ENCODE data around the gene EFCAB8.

EFCAB8 gene

GRCh38 chr20:32969356-32970114 is 110.8 kb downstream of the EFCAB8 start:
- Histone ChIP-seq H3K27ac (replicated peaks; ENCODE audit: low read length) (no peak overlapping the region), H3K23ac (ENCODE audit: low read depth, low read length, poor library complexity) (peak overlapping the region; percentile 44), H4K91ac (ENCODE audit: low read depth, low read length, poor library complexity) (peak overlapping the region; percentile 9), H3K27me3 (ENCODE audit: control insufficient read depth in 3 of 3, insufficient read depth in 3 of 3, low read depth in 1 of 3, low read length in 3 of 3) (peaks cover 0 to 6% (median 0%) of the 10 kb centered on the region in 3 experiments), H3K4me3 (ENCODE audit: low read length in 2 of 2) (no peak overlapping the region), H3K14ac (ENCODE audit: low read length) (peak overlapping the region; percentile 11), H3K18ac (ENCODE audit: low read length) (peak overlapping the region; percentile 53), H2BK15ac (ENCODE audit: low read length) (peak overlapping the region; percentile 53), H3K4ac (ENCODE audit: low read length) (peak overlapping the region; percentile 10), H2AFZ (ENCODE audit: low read length) (no peak overlapping the region), H3K4me1 (ENCODE audit: control insufficient read depth in 2 of 2, insufficient read depth in 1 of 2, low read depth in 1 of 2, low read length in 2 of 2) (peaks cover 17 to 18% of the 10 kb centered on the region in 2 donors), H3K79me1 (ENCODE audit: low read depth, low read length) (no peaks in the 10 kb centered on the region), H4K8ac (ENCODE audit: low read depth, low read length) (no peak overlapping the region), H2BK5ac (ENCODE audit: low read length) (peak overlapping the region; percentile 40), H3K4me2 (ENCODE audit: insufficient read depth, low read length, poor library complexity, severe bottlenecking) (no peak overlapping the region), H2BK120ac (ENCODE audit: low read depth, low read length) (peak overlapping the region; percentile 29), H2BK12ac (ENCODE audit: low read length) (no peak overlapping the region), H3K36me3 (replicated peaks in 1 of 2; ENCODE audit: control insufficient read depth in 2 of 2, insufficient read depth in 2 of 2, low read length in 2 of 2) (no peaks in the 10 kb centered on the region), H3K9ac (ENCODE audit: low read depth, low read length, poor library complexity) (peak overlapping the region; percentile 46), H2AK5ac (ENCODE audit: low read depth, low read length) (peak overlapping the region; percentile 96), H3K9me3 (replicated peaks in 1 of 2; ENCODE audit: control insufficient read depth in 2 of 2, insufficient read depth in 1 of 2, low read depth in 1 of 2, low read length in 2 of 2) (no peaks in the 10 kb centered on the region)
- no peak for DNase-seq (ENCODE audit: low spot score)
- no CpG with 5 or more reads among the region's 13 CpGs for WGBS, 2 donors (ENCODE audit: extremely low coverage in 2 of 2, insufficient read length in 2 of 2, insufficient replicate concordance in 1 of 2)

DNA sequence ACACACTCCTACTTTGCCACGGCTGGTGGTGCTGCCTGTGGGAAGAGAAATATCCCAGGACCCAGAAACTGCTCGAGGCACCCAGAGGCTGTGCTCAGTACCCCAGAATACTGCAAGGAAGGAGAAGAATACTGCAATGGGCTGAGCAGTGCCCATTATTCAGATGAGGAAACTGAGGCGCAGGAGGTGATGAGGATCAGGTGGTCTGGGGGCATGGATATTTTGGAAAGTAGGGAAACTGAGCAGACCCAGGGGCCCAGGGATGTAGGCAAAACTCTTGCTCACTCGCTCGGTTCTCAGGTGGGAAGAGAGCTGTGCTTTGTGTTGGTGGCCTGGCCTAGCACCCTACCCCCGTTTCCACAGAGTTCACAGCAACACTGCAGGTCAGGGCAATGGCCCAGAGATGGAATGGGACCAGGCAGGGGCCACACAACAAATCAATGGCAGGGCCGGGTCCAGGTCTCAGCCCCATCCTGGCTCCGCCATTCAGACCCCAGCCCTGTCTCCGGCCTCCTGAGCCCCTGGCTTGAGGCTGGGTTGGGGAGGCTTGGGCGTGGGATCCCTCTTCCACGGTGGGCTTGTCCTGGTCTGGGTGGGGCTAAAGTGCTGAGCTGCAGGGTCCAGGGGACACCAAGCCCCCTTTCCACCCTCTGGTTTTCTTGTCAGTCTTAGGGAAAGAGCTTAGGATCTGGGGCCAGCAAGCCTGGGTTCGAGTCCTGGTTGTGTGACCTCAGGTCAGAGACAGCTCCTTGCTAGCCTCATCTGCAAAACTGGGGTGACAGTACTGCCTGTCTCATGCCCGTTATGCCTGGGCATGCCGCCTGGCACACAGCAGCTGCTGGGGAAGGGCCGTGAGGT is 111.6 kb downstream of the EFCAB8 start:
- no peak overlapping the region for H2BK12ac ChIP-seq (ENCODE audit: low read length)
- H4K8ac ChIP-seq (ENCODE audit: low read depth, low read length) = no peak overlapping the region
- WGBS, 2 donors (ENCODE audit: extremely low coverage in 2 of 2, insufficient read length in 2 of 2, insufficient replicate concordance in 1 of 2) = no CpG with 5 or more reads among the region's 15 CpGs
- H3K36me3 ChIP-seq (replicated peaks in 1 of 2; ENCODE audit: control insufficient read depth in 2 of 2, insufficient read depth in 2 of 2, low read length in 2 of 2) = no peaks in the 10 kb centered on the region
- H2BK120ac ChIP-seq (ENCODE audit: low read depth, low read length) = peak overlapping the region; percentile 29
- no peaks in the 10 kb centered on the region for H3K9me3 ChIP-seq (replicated peaks in 1 of 2; ENCODE audit: control insufficient read depth in 2 of 2, insufficient read depth in 1 of 2, low read depth in 1 of 2, low read length in 2 of 2)
- no peak overlapping the region for H3K27ac ChIP-seq (replicated peaks; ENCODE audit: low read length)
- peak overlapping the region; percentile 54 for H3K4ac ChIP-seq (ENCODE audit: low read length)
- peak overlapping the region; percentile 17 for H3K9ac ChIP-seq (ENCODE audit: low read depth, low read length, poor library complexity)
- DNase-seq (ENCODE audit: low spot score) = no peak
- H2AFZ ChIP-seq (ENCODE audit: low read length) = no peak overlapping the region
- H3K79me1 ChIP-seq (ENCODE audit: low read depth, low read length) = no peaks in the 10 kb centered on the region
- H3K27me3 ChIP-seq (ENCODE audit: control insufficient read depth in 3 of 3, insufficient read depth in 3 of 3, low read depth in 1 of 3, low read length in 3 of 3) = peaks cover 0 to 6% (median 0%) of the 10 kb centered on the region in 3 experiments
- H3K4me3 ChIP-seq (ENCODE audit: low read length in 2 of 2) = no peak overlapping the region
- no peak overlapping the region for H3K4me2 ChIP-seq (ENCODE audit: insufficient read depth, low read length, poor library complexity, severe bottlenecking)
- peak overlapping the region; percentile 19 for H4K91ac ChIP-seq (ENCODE audit: low read depth, low read length, poor library complexity)
- peak overlapping the region; percentile 85 for H3K18ac ChIP-seq (ENCODE audit: low read length)
- H2BK5ac ChIP-seq (ENCODE audit: low read length) = peak overlapping the region; percentile 40
- H2BK15ac ChIP-seq (ENCODE audit: low read length) = peak overlapping the region; percentile 53
- H3K23ac ChIP-seq (ENCODE audit: low read depth, low read length, poor library complexity) = peak overlapping the region; percentile 44
- H2AK5ac ChIP-seq (ENCODE audit: low read depth, low read length) = peak overlapping the region; percentile 96
- H3K14ac ChIP-seq (ENCODE audit: low read length) = peak overlapping the region; percentile 12
- H3K4me1 ChIP-seq (ENCODE audit: control insufficient read depth in 2 of 2, insufficient read depth in 1 of 2, low read depth in 1 of 2, low read length in 2 of 2) = peaks cover 17 to 18% of the 10 kb centered on the region in 2 donors

DNA sequence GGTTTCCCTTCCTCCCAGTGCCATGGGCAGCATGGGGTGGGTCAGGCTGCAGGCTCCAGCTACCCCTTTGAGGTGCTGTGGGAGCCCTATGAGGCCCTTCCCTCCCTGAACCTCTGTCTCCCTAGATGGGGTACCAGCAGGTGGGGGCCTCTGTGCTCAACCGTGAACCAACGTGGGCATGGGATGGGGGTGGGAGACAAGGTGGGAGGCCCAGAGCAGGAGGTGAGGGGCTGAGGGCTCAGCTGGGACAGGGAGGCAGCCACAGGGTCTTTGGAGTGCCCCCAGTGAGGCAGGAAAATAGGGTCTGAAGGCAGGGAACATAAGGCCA is 112.2 kb downstream of the EFCAB8 start:
- Histone ChIP-seq H3K4me2 (ENCODE audit: insufficient read depth, low read length, poor library complexity, severe bottlenecking) (no peak overlapping the region), H4K8ac (ENCODE audit: low read depth, low read length) (no peak overlapping the region), H3K4ac (ENCODE audit: low read length) (peak overlapping the region; percentile 54), H4K91ac (ENCODE audit: low read depth, low read length, poor library complexity) (peak overlapping the region; percentile 19), H3K23ac (ENCODE audit: low read depth, low read length, poor library complexity) (no peak overlapping the region), H3K27ac (replicated peaks; ENCODE audit: low read length) (no peak overlapping the region), H3K9ac (ENCODE audit: low read depth, low read length, poor library complexity) (peak overlapping the region; percentile 17), H2BK12ac (ENCODE audit: low read length) (no peak overlapping the region), H2AFZ (ENCODE audit: low read length) (peak overlapping the region; percentile 85), H2AK5ac (ENCODE audit: low read depth, low read length) (peak overlapping the region; percentile 96), H2BK5ac (ENCODE audit: low read length) (peak overlapping the region; percentile 40), H2BK15ac (ENCODE audit: low read length) (peak overlapping the region; percentile 53), H3K27me3 (ENCODE audit: control insufficient read depth in 3 of 3, insufficient read depth in 3 of 3, low read depth in 1 of 3, low read length in 3 of 3) (peaks cover 0 to under 1% (median 0%) of the 10 kb centered on the region in 3 experiments), H3K4me1 (ENCODE audit: control insufficient read depth in 2 of 2, insufficient read depth in 1 of 2, low read depth in 1 of 2, low read length in 2 of 2) (peaks cover 17 to 18% of the 10 kb centered on the region in 2 donors), H3K4me3 (ENCODE audit: low read length in 2 of 2) (no peak overlapping the region), H3K9me3 (replicated peaks in 1 of 2; ENCODE audit: control insufficient read depth in 2 of 2, insufficient read depth in 1 of 2, low read depth in 1 of 2, low read length in 2 of 2) (no peaks in the 10 kb centered on the region), H3K79me1 (ENCODE audit: low read depth, low read length) (no peaks in the 10 kb centered on the region), H3K18ac (ENCODE audit: low read length) (peak overlapping the region; percentile 85), H3K36me3 (replicated peaks in 1 of 2; ENCODE audit: control insufficient read depth in 2 of 2, insufficient read depth in 2 of 2, low read length in 2 of 2) (no peaks in the 10 kb centered on the region), H3K14ac (ENCODE audit: low read length) (peak overlapping the region; percentile 12), H2BK120ac (ENCODE audit: low read depth, low read length) (peak overlapping the region; percentile 29)
- no peak for DNase-seq (ENCODE audit: low spot score)
- no CpG with 5 or more reads among the region's 2 CpGs for WGBS, 2 donors (ENCODE audit: extremely low coverage in 2 of 2, insufficient read length in 2 of 2, insufficient replicate concordance in 1 of 2)

DNA sequence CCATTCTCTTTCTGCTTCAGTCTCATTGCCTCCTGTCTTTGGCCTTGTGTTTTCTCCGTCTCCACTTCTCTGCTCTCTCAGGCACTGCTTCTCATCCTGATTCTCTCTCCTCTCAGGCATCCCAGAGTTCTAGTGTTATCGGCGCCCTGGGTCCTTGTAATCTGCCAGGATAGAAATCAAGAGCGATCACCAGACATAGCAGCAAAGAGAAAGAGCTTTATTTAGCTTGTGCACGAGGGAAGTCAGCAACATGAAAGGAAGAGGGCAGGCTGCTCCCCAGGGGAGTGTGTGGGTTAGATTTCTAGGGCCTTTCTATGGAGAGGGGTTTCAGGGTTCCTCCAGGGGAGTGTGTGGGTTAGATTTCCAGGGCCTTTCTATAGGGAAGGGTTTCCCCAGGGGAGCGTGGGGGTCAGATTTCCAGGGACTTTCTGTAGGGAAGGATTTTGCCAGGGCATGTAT is 113.0 kb downstream of the EFCAB8 start:
- no CpG with 5 or more reads among the region's 6 CpGs for WGBS, 2 donors (ENCODE audit: extremely low coverage in 2 of 2, insufficient read length in 2 of 2, insufficient replicate concordance in 1 of 2)

More for the DNA sequence above, 113.0 kb downstream of the EFCAB8 start:
- H3K4ac ChIP-seq (ENCODE audit: low read length) = no peak overlapping the region
- no peak overlapping the region for H3K4me2 ChIP-seq (ENCODE audit: insufficient read depth, low read length, poor library complexity, severe bottlenecking)
- peaks cover 18% of the 10 kb centered on the region in 2 donors for H3K4me1 ChIP-seq (ENCODE audit: control insufficient read depth in 2 of 2, insufficient read depth in 1 of 2, low read depth in 1 of 2, low read length in 2 of 2)
- H3K9ac ChIP-seq (ENCODE audit: low read depth, low read length, poor library complexity) = no peak overlapping the region
- H3K9me3 ChIP-seq (replicated peaks in 1 of 2; ENCODE audit: control insufficient read depth in 2 of 2, insufficient read depth in 1 of 2, low read depth in 1 of 2, low read length in 2 of 2) = peaks cover 0 to 3% of the 10 kb centered on the region in 2 donors
- no peak overlapping the region for H2AK5ac ChIP-seq (ENCODE audit: low read depth, low read length)
- peak overlapping the region; percentile 85 for H2AFZ ChIP-seq (ENCODE audit: low read length)
- no peak overlapping the region for H2BK12ac ChIP-seq (ENCODE audit: low read length)
- peak overlapping the region; percentile 6 for H3K18ac ChIP-seq (ENCODE audit: low read length)
- H2BK15ac ChIP-seq (ENCODE audit: low read length) = no peak overlapping the region
- no peak overlapping the region for H4K8ac ChIP-seq (ENCODE audit: low read depth, low read length)
- no peak for DNase-seq (ENCODE audit: low spot score)
- no peak overlapping the region for H3K23ac ChIP-seq (ENCODE audit: low read depth, low read length, poor library complexity)
- peak overlapping the region; percentile 31 for H3K27ac ChIP-seq (replicated peaks; ENCODE audit: low read length)
- no peak overlapping the region for H4K91ac ChIP-seq (ENCODE audit: low read depth, low read length, poor library complexity)
- H3K4me3 ChIP-seq (ENCODE audit: low read length in 2 of 2) = no peak overlapping the region
- no peaks in the 10 kb centered on the region for H3K27me3 ChIP-seq (ENCODE audit: control insufficient read depth in 3 of 3, insufficient read depth in 3 of 3, low read depth in 1 of 3, low read length in 3 of 3)
- no peak overlapping the region for H2BK120ac ChIP-seq (ENCODE audit: low read depth, low read length)
- no peaks in the 10 kb centered on the region for H3K79me1 ChIP-seq (ENCODE audit: low read depth, low read length)
- no peaks in the 10 kb centered on the region for H3K36me3 ChIP-seq (replicated peaks in 1 of 2; ENCODE audit: control insufficient read depth in 2 of 2, insufficient read depth in 2 of 2, low read length in 2 of 2)
- peak overlapping the region; percentile 11 for H2BK5ac ChIP-seq (ENCODE audit: low read length)
- H3K14ac ChIP-seq (ENCODE audit: low read length) = peak overlapping the region; percentile 10

All from neuronal stem cell (in vitro differentiated cells).